Measurements from ENCODE around the gene PEX5. TPM values are rescaled to one million over a fixed set of nuclear protein-coding genes. Genes with fewer than 3 reads are reported as not detected.

Gene PEX5
- total RNA-seq, 1 donor from 2014 or later, result 21.5 TPM

DNA sequence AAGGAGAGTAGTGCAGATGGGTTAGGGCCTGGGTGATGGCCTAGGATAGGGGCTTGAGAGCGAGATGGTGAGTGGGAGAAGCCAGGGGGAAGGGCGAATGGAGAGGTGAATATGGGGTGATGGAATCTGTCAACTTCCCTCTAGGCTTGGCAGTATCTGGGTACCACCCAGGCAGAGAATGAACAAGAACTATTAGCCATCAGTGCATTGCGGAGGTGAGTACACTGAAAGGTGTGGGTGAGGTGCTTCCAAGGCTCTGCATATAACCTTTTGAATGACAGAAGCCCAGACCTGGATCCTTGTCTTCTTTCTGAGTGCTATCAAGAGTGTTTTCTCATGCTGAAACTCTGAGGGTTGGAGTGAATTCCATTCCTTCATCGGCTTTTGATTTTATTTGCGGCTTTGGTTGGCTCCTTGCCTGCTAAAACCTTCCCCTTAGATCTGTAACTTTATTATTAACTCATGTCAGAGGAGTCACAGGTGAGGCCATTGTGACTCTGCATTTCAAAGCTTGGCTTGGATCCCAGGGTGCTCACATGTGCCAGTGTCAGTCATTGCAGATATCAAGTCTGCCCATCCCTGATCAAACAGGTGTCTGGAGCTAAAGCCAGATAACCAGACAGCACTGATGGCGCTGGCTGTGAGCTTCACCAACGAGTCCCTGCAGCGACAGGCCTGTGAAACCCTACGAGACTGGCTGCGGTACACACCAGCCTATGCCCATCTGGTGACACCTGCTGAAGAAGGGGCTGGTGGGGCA lies 18.6 kb downstream of the PEX5 start:
- no peaks in the 10 kb centered on the region for H3K4me1 Mint-ChIP-seq (ENCODE audit: low read depth, unreplicated experiment)
- H3K9me3 Mint-ChIP-seq (ENCODE audit: unreplicated experiment), result peaks cover 15% of the 10 kb centered on the region
- no peaks in the 10 kb centered on the region for H3K4me1 ChIP-seq (ENCODE audit: insufficient read depth, low read length)
- peaks cover 56% of the 10 kb centered on the region for H3K36me3 Mint-ChIP-seq (ENCODE audit: low read depth, unreplicated experiment)
- peaks cover 3% of the 10 kb centered on the region for H3K9me3 ChIP-seq (ENCODE audit: insufficient read depth, low read depth, low read length)
- no peak overlapping the region for H2AFZ ChIP-seq (ENCODE audit: low read depth, low read length)
- H3K4me3 ChIP-seq (ENCODE audit: insufficient read depth, low read depth, low read length), result no peak overlapping the region
- no peak overlapping the region for H3K27ac Mint-ChIP-seq (ENCODE audit: unreplicated experiment)
- TF ChIP-seq, protein P1, sequence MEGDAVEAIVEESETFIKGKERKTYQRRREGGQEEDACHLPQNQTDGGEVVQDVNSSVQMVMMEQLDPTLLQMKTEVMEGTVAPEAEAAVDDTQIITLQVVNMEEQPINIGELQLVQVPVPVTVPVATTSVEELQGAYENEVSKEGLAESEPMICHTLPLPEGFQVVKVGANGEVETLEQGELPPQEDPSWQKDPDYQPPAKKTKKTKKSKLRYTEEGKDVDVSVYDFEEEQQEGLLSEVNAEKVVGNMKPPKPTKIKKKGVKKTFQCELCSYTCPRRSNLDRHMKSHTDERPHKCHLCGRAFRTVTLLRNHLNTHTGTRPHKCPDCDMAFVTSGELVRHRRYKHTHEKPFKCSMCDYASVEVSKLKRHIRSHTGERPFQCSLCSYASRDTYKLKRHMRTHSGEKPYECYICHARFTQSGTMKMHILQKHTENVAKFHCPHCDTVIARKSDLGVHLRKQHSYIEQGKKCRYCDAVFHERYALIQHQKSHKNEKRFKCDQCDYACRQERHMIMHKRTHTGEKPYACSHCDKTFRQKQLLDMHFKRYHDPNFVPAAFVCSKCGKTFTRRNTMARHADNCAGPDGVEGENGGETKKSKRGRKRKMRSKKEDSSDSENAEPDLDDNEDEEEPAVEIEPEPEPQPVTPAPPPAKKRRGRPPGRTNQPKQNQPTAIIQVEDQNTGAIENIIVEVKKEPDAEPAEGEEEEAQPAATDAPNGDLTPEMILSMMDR (IDR thresholded peaks at IDR 0.05; ENCODE audit: insufficient read depth, low read depth, low read length), result no peak
- no peak for TF ChIP-seq EZH2 (IDR thresholded peaks at IDR 0.05; ENCODE audit: insufficient read depth, low read length)
- DNase-seq (ENCODE audit: low read depth) (no peak), FAIRE-seq (no peak)
- H3K27me3 Mint-ChIP-seq (ENCODE audit: low read depth, unreplicated experiment), result no peaks in the 10 kb centered on the region
- H3K9ac ChIP-seq (ENCODE audit: low read length), result no peak overlapping the region
- H3K36me3 ChIP-seq (ENCODE audit: insufficient read depth, low read length), result peaks cover 37% of the 10 kb centered on the region
- H3K4me2 ChIP-seq (ENCODE audit: low read length), result no peak overlapping the region
- H3K27ac ChIP-seq (ENCODE audit: low read depth, low read length), result no peak overlapping the region
- no peaks in the 10 kb centered on the region for H3K79me2 ChIP-seq (ENCODE audit: insufficient read depth, low read length)
- H3K27me3 ChIP-seq (ENCODE audit: insufficient read depth, low read length), result no peaks in the 10 kb centered on the region
- no peak overlapping the region for H3K4me3 Mint-ChIP-seq (ENCODE audit: unreplicated experiment)
- no peaks in the 10 kb centered on the region for H4K20me1 ChIP-seq (ENCODE audit: insufficient read depth, low read length)

DNA sequence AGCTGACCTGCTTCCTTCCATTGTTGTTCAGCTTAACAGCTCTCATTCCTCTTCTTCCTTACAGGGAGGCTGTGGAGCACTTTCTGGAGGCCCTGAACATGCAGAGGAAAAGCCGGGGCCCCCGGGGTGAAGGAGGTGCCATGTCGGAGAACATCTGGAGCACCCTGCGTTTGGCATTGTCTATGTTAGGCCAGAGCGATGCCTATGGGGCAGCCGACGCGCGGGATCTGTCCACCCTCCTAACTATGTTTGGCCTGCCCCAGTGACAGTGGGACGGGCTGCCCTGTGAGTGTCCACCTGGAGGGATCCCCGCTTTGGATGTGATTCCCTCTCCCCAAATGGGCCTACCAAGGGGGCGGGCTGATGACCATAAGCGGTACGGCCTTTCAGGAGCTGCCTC lies 20.5 kb downstream of the PEX5 start:
- H3K27ac ChIP-seq (ENCODE audit: low read depth, low read length), result no peak overlapping the region
- no peaks in the 10 kb centered on the region for H3K79me2 ChIP-seq (ENCODE audit: insufficient read depth, low read length)
- Mint-ChIP-seq H3K9me3 (ENCODE audit: unreplicated experiment) (peaks cover 15% of the 10 kb centered on the region), H3K4me3 (ENCODE audit: unreplicated experiment) (no peak overlapping the region), H3K4me1 (ENCODE audit: low read depth, unreplicated experiment) (no peaks in the 10 kb centered on the region), H3K27me3 (ENCODE audit: low read depth, unreplicated experiment) (no peaks in the 10 kb centered on the region), H3K36me3 (ENCODE audit: low read depth, unreplicated experiment) (peaks cover 50% of the 10 kb centered on the region), H3K27ac (ENCODE audit: unreplicated experiment) (no peak overlapping the region)
- H3K4me1 ChIP-seq (ENCODE audit: insufficient read depth, low read length), result no peaks in the 10 kb centered on the region
- DNase-seq (ENCODE audit: low read depth) (no peak), FAIRE-seq (no peak)
- H3K9ac ChIP-seq (ENCODE audit: low read length), result no peak overlapping the region
- peaks cover 33% of the 10 kb centered on the region for H3K36me3 ChIP-seq (ENCODE audit: insufficient read depth, low read length)
- H2AFZ ChIP-seq (ENCODE audit: low read depth, low read length), result no peak overlapping the region
- peaks cover 3% of the 10 kb centered on the region for H3K9me3 ChIP-seq (ENCODE audit: insufficient read depth, low read depth, low read length)
- H3K4me3 ChIP-seq (ENCODE audit: insufficient read depth, low read depth, low read length), result no peak overlapping the region
- H4K20me1 ChIP-seq (ENCODE audit: insufficient read depth, low read length), result no peaks in the 10 kb centered on the region
- no peak overlapping the region for H3K4me2 ChIP-seq (ENCODE audit: low read length)
- TF ChIP-seq, protein P1 (IDR thresholded peaks at IDR 0.05; ENCODE audit: insufficient read depth, low read depth, low read length), result no peak
- TF ChIP-seq EZH2 (IDR thresholded peaks at IDR 0.05; ENCODE audit: insufficient read depth, low read length), result no peak
- no peaks in the 10 kb centered on the region for H3K27me3 ChIP-seq (ENCODE audit: insufficient read depth, low read length)

DNA sequence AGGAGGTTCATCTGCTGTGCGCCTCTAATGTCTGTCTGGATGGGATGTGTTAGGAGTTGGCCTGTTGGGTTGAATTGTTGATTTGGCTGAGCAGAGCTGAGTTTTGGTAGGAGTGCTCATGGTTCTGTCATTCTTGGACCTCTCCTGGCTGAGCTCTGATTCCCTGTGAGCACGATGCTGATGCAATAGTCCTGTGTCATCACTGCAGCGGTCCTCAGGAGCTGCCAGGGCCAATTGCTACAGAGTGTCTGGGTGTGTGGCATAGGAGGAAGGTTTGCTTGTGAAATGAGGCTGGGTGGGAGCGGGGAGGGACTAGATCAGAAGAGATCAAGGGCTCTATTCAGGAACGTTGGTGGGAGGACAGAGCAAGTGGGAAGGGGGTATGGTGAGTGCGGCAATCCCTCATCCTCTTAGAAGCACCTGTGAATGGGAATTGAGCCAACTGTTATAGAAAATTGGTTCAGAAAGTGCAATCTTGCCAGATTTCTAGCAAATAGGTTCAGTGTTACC lies 21.2 kb downstream of the PEX5 start:
- H3K36me3 Mint-ChIP-seq (ENCODE audit: low read depth, unreplicated experiment), result peaks cover 50% of the 10 kb centered on the region
- Histone ChIP-seq H3K4me3 (ENCODE audit: insufficient read depth, low read depth, low read length) (no peak overlapping the region), H3K36me3 (ENCODE audit: insufficient read depth, low read length) (peaks cover 31% of the 10 kb centered on the region), H3K79me2 (ENCODE audit: insufficient read depth, low read length) (no peaks in the 10 kb centered on the region), H3K27ac (ENCODE audit: low read depth, low read length) (no peak overlapping the region), H2AFZ (ENCODE audit: low read depth, low read length) (no peak overlapping the region), H4K20me1 (ENCODE audit: insufficient read depth, low read length) (no peaks in the 10 kb centered on the region), H3K27me3 (ENCODE audit: insufficient read depth, low read length) (no peaks in the 10 kb centered on the region), H3K9me3 (ENCODE audit: insufficient read depth, low read depth, low read length) (peaks cover 3% of the 10 kb centered on the region), H3K4me1 (ENCODE audit: insufficient read depth, low read length) (no peaks in the 10 kb centered on the region), H3K4me2 (ENCODE audit: low read length) (no peak overlapping the region), H3K9ac (ENCODE audit: low read length) (no peak overlapping the region)
- no peak for TF ChIP-seq EZH2 (IDR thresholded peaks at IDR 0.05; ENCODE audit: insufficient read depth, low read length)
- TF ChIP-seq, protein P1 (IDR thresholded peaks at IDR 0.05; ENCODE audit: insufficient read depth, low read depth, low read length), result no peak
- no peak overlapping the region for H3K4me3 Mint-ChIP-seq (ENCODE audit: unreplicated experiment)
- peaks cover 15% of the 10 kb centered on the region for H3K9me3 Mint-ChIP-seq (ENCODE audit: unreplicated experiment)
- H3K27me3 Mint-ChIP-seq (ENCODE audit: low read depth, unreplicated experiment), result no peaks in the 10 kb centered on the region
- no peaks in the 10 kb centered on the region for H3K4me1 Mint-ChIP-seq (ENCODE audit: low read depth, unreplicated experiment)
- DNase-seq (ENCODE audit: low read depth) (no peak), FAIRE-seq (no peak)
- H3K27ac Mint-ChIP-seq (ENCODE audit: unreplicated experiment), result no peak overlapping the region
